ENCODE data around the gene GPR139. TPM values are rescaled to one million over a fixed set of nuclear protein-coding genes. Genes with fewer than 3 reads are reported as not detected.

The GPR139 gene
- total RNA-seq, 4 donors from 2014 or later: not detected

- 8 to 13% methylated on average over 32 to 34 of the region's 34 CpGs for WGBS, 2 donors
- H3K36me3 ChIP-seq: no peaks in the 10 kb centered on the region
- no peak for DNase-seq
- H3K27me3 ChIP-seq: no peaks in the 10 kb centered on the region
- H3K27ac ChIP-seq: no peak overlapping the region
- intact Hi-C loops (cut with DNase I): no loop called here
- H3K4me1 ChIP-seq: no peaks in the 10 kb centered on the region
- no peaks in the 10 kb centered on the region for H3K9me3 ChIP-seq
- TF ChIP-seq POLR2A (IDR thresholded peaks at IDR 0.05): no peak
- no peak for TF ChIP-seq CTCF (IDR thresholded peaks at IDR 0.05)
- no peak overlapping the region for H3K4me3 ChIP-seq (replicated peaks in 1 of 3)
Observed at GRCh38 chr16:20074099-20074991, 655 bp upstream of the GPR139 start.

- Histone ChIP-seq H3K9me3 (no peaks in the 10 kb centered on the region), H3K4me3 (replicated peaks in 1 of 3) (no peak overlapping the region), H3K36me3 (no peaks in the 10 kb centered on the region), H3K4me1 (no peaks in the 10 kb centered on the region), H3K27ac (no peak overlapping the region), H3K27me3 (no peaks in the 10 kb centered on the region)
- TF ChIP-seq POLR2A (IDR thresholded peaks at IDR 0.05): no peak
- no peak for TF ChIP-seq CTCF (IDR thresholded peaks at IDR 0.05)
- intact Hi-C loops (cut with DNase I): no loop called here
- no peak for DNase-seq
- 7 to 12% methylated on average over 9 to 11 of the region's 11 CpGs for WGBS, 2 donors
Observed at GRCh38 chr16:20072874-20073202, 852 bp downstream of the GPR139 start.

- Histone ChIP-seq H3K36me3 (no peaks in the 10 kb centered on the region), H3K4me3 (replicated peaks in 1 of 3) (no peak overlapping the region), H3K27me3 (no peaks in the 10 kb centered on the region), H3K4me1 (no peaks in the 10 kb centered on the region), H3K9me3 (no peaks in the 10 kb centered on the region), H3K27ac (no peak overlapping the region)
- 36 to 42% methylated on average over 10 of the region's 11 CpGs for WGBS, 2 donors
- intact Hi-C loops (cut with DNase I): no loop called here
- no peak for DNase-seq
- TF ChIP-seq POLR2A (IDR thresholded peaks at IDR 0.05) (no peak), CTCF (IDR thresholded peaks at IDR 0.05) (no peak)
Observed at GRCh38 chr16:20072146-20072873, 1.4 kb downstream of the GPR139 start.

- no peak overlapping the region for H3K27ac ChIP-seq
- no peaks in the 10 kb centered on the region for H3K27me3 ChIP-seq
- H3K9me3 ChIP-seq: no peaks in the 10 kb centered on the region
- H3K4me1 ChIP-seq: no peaks in the 10 kb centered on the region
- intact Hi-C loops (cut with DNase I): no loop called here
- no peak overlapping the region for H3K4me3 ChIP-seq (replicated peaks in 1 of 3)
- no peaks in the 10 kb centered on the region for H3K36me3 ChIP-seq
- no peak for DNase-seq
- TF ChIP-seq POLR2A (IDR thresholded peaks at IDR 0.05) (no peak), CTCF (IDR thresholded peaks at IDR 0.05) (no peak)
- WGBS, 2 donors: 42 to 56% methylated on average over 2 of the region's 2 CpGs
Observed at GRCh38 chr16:20064931-20065330, 8.8 kb downstream of the GPR139 start.

- intact Hi-C loops (cut with DNase I): no loop called here
- Histone ChIP-seq H3K4me3 (replicated peaks in 1 of 3) (no peak overlapping the region), H3K4me1 (no peaks in the 10 kb centered on the region), H3K9me3 (no peaks in the 10 kb centered on the region), H3K27ac (no peak overlapping the region), H3K36me3 (no peaks in the 10 kb centered on the region), H3K27me3 (no peaks in the 10 kb centered on the region)
- 83 to 89% methylated on average over 4 of the region's 4 CpGs for WGBS, 2 donors
- no peak for DNase-seq
- TF ChIP-seq POLR2A (IDR thresholded peaks at IDR 0.05) (no peak), CTCF (IDR thresholded peaks at IDR 0.05) (no peak)
Observed at GRCh38 chr16:20064520-20064919, 9.2 kb downstream of the GPR139 start.

All from thyroid gland (tissue), 4 donors.